ENCODE measurements around the gene LETM1.

LETM1 gene

DNA sequence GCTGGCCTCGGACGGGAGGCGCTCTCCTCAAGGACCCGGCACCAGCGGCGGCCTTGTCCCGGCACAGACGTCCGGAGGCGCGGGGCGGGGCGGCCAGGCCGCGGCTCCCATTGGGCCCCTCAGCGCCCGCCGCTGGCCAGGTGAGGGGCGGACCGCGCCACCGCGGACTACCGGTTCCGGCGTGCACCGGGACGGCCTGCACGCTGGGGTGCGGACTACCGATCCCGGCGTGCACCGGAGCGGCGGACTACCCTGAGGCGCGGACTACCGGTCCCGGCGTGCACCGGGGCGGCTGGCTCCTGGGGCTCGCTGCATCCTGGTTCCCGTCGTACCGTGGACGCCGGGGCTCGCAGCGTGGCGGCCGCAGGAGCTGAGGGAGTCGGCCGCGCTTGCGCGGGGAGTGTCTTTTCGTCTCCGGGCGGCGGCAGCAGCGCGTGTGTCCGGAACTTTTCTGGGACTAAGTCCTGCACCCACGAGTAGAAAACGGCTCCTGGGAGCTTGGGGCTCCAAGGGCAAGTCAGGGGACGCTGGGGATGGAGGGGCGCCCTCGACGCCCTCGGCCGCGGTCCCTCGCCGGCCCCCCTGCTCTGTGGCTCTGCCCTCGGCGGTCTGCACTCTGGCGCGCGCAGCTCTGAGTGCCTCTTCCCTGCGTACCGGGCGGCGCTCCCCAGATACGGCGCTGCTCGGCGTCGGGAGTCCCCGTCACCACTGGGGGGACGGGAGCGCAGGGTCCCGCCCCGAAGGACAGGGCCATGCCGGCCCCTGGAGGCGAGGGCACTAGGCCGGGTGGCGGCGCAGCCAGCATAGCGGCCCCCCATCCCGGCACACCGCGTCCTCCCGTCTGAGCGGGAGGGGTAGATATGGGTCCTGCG, at the start of gene LETM1:
Gene LETM1, minus strand, starts transcription at position 86 of the 872 bp plus-strand sequence. CDS start 206 bp downstream, outside the sequence.
- peak; percentile 73 to 90 (median 78) for DNase-seq

GRCh38 chr4:1904042-1904441, 48.1 kb upstream of the LETM1 start:
- DNase-seq, result no peak

DNA sequence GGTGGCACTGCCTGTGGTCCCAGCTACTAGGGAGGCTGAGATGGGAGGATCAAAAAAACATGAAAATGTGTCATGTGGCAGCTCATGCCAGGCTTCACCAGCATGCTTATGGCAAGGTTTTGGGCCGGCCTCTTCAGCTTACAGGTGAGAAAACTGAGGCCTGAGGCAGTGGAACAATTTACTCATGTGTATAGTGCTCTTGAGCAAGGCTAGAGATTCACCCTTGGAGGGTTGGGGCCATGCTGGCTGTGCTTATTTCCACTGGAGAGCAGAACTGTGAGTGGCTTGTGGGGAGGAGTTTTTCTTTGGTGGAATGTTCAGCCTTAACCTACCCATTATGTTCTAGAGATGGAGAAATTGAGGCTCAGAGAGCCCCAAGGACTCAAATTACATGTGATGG, 47.1 kb upstream of the LETM1 start:
- DNase-seq, result no peak

GRCh38 chr4:1902243-1902642, 46.3 kb upstream of the LETM1 start:
- DNase-seq, result no peak

DNA sequence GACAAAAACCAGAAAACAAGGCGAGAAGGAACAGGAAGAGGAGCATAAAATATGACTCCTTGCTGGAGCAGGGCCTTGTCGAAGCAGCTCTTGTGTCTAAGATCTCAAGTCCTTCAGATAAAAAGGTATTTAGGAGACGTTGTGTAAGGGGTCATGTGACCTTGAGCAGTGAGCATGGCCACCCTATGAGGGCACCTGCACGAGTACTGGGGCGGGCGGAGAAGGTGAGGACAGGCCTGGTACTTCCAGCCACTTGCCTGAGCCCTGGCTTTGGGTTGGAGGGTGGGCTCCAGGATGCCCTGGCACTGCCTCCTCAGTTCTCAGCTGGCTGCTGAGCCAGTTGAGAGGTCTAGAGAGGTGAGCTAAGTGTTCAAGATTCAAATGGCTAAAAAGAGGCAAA, 45.2 kb upstream of the LETM1 start:
- no peak for DNase-seq

GRCh38 chr4:1900624-1901023, 44.7 kb upstream of the LETM1 start:
- DNase-seq, result no peak

- no peak for DNase-seq
Measured at GRCh38 chr4:1900087-1900433, 44.1 kb upstream of the LETM1 start.

DNA sequence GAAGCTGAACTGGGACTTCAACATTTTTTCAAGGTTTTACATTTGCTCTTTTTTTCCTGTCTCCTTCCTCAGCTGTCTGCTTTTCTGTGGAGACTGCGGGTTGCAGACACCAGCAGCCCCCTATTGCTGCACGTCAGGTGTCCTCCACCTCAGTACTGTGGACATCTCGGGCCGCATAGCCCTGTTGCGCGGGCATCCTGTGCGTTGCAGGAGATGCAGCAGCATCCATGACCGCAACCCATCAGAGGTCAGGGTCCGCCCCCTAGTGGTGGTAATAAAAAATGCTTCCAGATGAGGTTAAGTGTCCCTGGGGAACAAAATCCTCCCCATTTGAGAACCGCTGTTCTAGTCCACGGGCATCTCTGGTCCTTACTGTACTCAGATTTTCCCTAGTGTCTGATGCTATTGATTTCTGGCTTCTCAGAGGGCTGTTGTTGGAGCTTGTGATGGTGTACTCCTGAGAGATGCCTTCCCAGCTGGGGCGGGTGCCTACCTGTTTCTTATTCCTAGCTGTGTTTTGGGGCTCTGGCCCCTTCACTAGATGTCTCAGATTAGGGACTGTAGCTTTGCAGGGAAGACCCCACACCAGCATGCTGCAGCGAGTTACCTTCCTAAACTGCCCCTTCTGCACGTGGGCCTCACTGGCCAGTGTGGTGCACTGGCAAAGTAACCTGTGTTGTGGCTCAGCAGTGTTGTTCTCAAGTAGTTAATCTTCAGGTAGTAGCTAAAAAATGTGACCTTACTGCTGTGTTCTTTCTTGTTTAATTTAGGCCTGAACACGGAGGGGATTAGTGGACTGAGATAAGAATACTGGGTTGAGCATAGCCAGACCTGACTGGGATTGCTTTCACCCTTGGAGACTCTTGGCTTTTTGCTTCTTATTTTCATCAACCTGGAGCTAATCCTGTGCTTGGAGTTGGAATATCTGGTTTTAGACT, 43.5 kb upstream of the LETM1 start:
- peak; percentile 16 to 57 (median 30) for DNase-seq

DNA sequence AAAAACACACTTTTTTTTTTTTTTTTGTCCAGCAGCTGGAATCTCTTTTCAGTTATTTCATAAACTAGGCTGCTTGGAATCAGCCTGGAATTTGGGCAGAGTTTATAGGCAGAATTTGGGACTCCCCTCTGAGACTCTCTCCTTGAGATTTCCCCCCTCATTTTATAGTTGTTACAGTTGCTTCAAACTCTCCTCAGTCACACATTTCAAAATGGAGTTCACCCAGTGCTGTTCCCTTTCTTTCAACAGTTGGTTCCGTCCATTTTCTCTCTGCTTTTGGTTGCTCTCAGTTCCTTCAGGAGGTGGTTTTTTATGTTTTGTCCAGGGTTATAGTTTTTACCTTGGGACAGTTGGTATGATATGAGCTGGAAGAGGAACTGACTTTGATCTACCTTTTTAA, 42.7 kb upstream of the LETM1 start:
- DNase-seq, result no peak

DNA sequence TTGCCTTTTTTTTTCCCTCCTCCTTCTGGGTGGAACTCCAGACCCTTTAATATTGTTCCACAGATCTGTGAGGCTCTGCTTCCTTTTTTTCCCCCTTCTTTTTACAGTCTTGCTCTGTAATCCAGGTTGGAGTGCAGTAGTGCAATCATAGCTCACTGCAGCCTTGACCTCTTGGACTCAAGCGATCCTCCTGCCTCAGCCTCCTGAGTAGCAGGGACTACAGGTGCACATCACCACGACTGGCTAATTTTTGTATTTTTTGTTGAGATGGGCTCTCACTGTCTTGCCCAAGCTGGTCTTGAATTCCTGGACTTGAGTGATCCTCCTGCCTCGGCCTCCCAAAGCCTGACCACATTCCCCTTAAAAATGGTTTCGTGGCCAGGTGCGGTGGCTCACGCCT, 42.1 kb upstream of the LETM1 start:
- no peak for DNase-seq

DNA sequence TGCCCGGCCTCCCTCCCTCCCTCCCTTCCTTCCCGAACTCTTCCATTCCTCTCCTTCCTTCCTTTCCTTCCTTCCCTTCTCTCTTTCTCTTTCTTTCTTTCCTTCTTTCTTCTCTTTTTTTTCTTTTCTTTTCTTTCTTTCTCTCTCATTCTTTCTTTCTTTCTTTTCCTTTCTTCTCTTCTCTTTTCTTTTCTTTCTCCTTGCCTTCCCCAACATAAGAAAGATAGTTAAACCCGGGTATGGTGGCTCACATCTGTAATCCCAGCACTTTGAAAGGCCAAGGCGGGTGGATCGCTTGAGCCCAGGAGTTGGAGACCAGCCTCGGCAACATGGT, 40.7 kb upstream of the LETM1 start:
- DNase-seq, result no peak

DNA sequence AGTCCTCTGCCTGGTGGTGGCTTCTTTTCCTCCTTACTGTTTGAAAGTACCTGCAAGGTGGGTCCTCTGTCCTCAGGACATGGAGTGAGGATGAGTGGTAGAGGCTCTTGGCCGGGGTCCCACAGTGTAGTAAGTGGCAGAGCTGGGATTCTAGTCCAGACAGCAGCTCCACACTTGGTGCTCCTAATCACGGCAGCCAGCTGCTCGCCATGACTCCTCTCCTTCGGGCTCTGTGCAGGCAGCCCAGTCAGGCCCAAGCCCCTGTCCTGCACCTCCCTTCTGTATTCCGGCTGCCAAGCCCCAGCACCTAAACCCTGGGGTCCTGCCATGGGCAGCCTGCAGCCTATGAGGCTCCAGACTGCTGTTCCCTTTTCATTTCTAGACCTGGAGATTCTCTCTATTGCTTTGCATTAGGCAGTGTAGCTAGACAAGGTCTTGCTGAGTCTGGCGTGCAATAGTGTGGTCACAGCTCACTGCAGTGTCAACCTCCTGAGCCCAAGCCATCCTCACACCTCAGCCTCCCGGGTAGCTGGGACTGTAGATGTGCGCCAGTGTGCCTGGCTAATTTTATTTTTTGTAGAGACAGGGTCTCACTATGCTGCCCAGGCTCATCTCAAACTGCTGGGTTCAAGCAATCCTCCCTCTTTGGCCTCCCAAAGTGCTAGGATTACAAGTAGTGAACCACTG, 40.2 kb upstream of the LETM1 start:
- no peak for DNase-seq

DNA sequence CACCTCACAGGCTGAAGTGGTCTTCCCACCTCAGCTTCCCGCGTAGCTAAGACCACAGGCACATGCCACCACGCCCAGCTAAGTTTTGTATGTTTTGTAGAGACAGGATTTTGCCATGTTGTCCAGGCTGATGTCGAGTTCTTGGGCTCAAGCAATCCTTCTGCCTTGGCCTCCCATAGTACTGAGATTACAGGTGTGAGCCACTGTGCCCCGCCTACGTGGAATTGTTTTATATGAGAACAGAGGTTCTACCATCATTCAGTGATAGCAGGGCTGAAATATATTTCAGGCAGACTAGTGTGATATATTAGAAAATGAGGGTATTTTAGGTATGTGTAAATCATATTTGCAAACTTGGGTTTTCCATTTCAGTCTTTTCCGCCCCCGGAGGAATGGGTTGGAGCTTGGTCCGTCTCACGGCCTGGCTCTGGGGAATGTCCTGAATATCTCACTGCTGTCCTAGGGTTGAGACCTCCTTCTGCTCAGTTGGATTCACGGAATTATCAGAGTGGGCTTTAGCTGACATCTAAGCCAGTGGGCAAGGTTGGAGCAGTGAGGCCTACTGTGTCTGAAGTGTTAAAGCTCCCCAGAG, 35.1 kb upstream of the LETM1 start:
- no peak for DNase-seq

DNA sequence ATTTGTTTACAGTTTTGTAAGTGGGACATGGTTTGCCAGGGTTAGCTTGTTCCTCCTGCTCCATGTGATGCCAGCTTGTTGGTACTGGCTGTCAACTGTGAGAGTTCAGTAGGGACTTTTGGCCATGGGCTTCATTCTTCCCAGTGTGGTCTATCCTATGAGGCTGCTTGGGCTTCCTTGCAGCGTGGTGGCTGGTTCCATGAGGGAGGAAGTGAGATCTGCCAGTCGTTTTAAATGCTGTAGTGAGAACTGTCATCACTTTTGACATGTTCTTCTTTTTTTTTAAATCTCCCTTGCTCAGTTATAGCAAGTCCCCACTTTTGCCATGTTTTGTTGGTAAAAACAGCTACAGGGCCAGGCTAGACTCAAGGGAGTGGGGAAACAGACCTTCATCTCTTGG, 31.1 kb upstream of the LETM1 start:
- no peak for DNase-seq

DNA sequence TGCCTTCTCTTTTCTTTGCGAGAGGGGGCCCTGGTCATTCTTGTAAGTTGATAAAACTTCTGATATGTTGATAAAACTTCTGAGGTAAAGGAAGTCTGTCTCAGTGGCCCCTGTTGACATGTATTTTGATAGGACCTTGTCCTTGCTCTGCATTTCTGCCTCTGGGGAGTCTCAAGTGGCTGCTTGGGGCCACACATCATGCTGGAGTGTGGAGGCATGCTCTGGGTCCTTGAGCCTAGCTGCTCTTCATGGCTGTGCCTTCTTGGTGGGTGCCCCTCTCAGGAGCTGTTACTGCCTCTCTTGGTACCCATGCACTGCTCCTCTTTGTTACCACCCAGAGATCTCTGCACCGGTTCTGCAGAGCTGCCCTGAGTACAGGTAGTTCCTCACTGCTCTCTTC, 29.5 kb upstream of the LETM1 start:
- DNase-seq, result no peak

DNA sequence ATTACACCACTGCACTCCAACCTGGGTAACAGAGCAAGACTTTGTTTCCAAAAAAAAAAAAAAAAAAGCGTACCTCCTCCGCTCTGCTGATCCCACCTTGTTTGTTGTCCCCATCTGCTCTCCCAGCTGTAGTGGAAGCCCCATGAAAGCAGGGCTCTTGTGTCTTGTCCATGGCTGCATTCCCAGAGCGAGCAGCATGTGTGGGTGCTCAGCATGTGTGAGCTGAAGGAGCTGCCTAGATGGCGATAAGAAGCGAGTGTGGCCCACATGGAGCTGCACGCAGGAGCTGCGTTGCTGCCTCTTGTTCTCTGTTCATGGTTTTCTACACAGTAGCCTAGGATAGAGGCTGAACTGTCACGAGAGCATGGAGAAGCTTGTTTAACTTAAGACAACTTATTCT, 27.6 kb upstream of the LETM1 start:
- DNase-seq, result no peak

DNA sequence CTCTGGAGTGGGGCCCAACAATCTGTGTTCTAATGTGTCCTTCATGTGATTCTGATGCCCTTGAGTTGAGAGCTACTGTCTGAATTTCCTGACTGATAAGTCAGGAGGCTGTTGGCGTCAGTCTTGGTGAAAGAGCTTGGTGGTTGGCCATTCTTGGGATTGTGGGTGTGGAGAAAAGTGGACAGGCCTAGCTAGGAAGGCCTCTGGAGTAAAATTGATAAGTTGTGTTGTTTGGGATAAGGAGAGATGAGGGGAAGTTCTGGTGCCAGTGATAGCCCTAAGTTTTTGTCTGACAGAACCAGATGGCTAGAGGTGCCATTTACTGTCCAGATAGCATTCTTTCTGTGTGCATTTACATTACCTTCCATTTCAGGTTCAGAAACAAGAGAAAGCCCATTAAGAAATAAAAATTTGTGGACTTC, 26.9 kb upstream of the LETM1 start:
- DNase-seq, result no peak

GRCh38 chr4:1880332-1880731, 24.4 kb upstream of the LETM1 start:
- DNase-seq, result no peak

DNA sequence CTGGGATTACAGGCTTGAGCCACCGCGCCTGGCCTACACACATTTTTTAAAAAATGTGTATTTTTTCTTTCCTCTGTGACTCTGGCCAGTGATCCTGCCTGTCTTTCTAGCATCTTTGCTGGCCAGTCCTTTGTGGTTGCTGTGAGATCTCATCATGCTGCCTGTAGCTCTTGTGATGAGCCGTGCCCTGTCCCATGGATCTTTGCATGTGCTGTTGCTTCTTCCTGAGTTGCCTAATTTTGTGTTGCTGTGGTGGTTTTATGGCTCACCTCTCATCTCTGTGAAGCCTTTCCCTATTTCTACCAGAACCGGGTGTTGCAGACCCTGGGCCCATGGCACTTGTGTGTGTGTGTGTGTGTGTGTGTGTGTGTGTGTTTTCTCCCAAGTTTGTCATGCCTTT, 23.5 kb upstream of the LETM1 start:
- DNase-seq, result no peak

GRCh38 chr4:1874201-1874600, 18.2 kb upstream of the LETM1 start:
- DNase-seq, result no peak

DNA sequence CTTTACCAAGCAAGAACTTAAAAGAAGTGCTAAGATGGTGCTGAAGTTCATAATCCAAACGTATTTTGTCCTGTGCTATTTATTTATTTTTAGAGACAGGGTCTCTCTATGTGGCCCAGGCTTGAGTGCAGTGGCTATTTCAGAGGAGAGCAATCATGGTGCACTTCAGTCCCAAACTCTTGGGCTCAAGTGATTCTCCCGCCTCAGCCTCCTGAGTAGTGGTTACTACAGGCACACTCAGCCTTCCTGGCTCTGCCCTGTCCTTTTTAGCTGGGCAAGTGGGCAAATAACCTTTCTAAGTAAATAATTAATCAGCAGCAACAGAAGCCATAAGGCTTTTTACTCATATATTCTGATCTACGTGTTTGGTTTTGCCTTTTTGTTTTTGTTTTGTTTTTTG, 17.8 kb upstream of the LETM1 start:
- no peak for DNase-seq

DNA sequence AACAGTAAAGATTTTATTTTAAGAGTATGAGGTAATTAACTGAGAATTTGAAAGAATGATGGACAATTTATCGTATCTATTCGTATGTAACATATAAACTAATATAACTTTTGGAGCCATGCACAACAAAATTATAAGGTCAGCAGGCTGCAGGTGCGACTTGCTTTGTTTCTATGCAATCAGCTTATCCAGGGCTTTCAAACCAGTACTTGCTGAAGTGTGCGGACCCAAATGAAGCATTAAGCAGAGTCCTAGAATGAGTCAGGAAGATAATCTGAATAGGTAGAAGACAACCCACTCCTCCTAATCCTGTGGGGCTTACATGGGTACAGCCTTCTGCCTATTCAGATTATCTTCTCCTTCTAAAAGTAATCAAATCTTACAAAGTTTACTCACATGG, 17.3 kb upstream of the LETM1 start:
- DNase-seq, result no peak

DNA sequence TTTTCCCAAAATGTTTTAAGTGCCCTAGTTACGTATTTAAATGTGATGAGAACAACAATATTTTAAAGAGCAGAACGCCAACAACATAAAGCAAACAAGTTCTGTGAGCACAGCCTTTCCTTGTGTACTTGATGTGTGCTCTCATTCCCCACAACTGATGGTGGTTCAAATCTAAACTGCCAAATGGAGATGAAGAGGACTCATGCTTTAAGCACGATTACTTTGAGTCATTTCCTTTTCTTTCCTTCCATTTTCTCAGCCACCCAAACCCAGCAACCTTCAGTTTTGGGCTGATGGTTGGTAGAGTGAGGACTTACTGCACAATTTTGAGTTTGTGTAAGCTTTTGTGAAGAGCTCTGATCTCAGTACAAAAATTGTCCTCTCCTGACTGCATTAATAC, 16.9 kb upstream of the LETM1 start:
- DNase-seq, result no peak
